Germinal center (tissue), 1 donor: ENCODE measurements around the gene CMTM3.

Source experiments
- DNase-seq: peaks from one replicate; pipeline ENCODE4 v3.0.0; 2012; ENCODE audit warnings: mixed read lengths, low spot score

The CMTM3 gene

GRCh38 chr16:66662445-66663194 lies 58.1 kb downstream of the CMTM3 start:
- DNase-seq: no peak
